Renal cortical epithelial cell (primary cell): ENCODE data around the gene MGRN1. TPM values are rescaled to one million over a fixed set of nuclear protein-coding genes. Genes with fewer than 3 reads are reported as not detected.

Source experiments
- DNase-seq: peaks from one replicate; pipeline ENCODE4 v3.0.0-alpha.2; 2011; ENCODE audit warnings: low read depth
- total RNA-seq: library from RNA; depleted of rRNA; stranded (reverse); fragments of >200 nt; gene quantifications from 2 replicates; pipeline ENCODE4 v1.2.3, GENCODE V29; 2014

Gene MGRN1
- total RNA-seq, 1 donor from 2014 or later, result 77.4 TPM

DNA sequence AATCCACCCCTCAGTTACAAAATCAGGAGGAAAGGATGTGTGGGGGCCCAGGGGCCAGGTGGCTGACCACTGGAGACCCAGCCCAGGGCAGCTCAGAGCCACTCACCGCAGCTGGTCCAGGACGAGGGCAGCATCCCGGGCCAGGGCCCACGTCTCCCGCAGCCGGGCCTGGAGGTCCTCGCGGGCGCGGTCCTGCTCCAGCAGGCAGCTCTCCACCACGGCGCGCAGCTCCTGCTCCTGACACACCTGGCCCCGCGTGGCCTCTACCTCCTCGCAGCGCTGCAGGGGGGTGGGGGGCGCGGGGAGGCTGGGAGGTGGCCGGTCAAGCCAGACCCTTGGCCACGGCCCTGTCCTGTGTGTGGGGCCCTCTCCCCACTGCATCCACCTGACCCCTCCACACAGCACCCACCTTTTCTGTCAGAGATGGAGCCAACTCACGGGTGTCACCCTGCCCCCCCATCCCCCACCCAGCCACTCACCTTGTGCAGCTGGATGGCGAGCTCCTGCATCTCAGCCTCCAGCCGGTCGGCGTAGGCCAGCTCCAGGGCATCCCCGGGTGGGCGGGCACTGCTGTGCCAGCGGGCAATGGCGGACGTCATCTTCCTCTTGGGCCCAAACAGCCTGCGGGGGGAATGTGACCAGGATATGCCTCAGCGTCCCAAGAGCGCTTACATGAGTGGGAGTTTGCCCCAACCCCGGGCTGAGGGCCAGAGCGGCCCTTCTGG lies 73.9 kb downstream of the MGRN1 start:
- DNase-seq, result no peak

DNA sequence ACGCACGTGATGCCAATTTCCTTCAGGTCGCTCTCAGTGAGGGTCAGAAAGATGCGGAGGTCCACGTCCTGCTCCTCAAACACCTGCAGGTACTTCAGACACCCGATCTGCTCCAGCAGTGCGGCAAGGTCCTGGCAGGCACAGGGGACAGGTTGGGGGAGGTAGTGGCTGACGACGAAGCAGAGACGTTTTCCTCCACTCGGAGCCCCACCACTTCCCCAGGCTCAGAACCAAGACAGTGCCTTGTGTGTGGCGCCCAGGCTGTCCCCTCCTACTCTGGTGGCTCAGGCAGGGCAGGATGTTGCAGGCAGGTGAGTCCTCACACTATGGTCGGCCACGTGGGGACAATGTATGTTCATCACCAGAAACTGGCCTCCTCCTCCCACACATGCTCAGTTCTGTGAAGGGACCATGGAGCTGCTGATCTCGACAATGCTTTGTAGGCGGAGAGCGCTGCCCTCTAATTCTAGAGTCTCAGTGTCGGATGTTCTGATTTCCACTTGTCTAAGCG lies 74.5 kb downstream of the MGRN1 start:
- DNase-seq, result no peak

- no peak for DNase-seq
These were observed 75.9 kb downstream of the MGRN1 start for GRCh38 chr16:4700380-4700996.

DNA sequence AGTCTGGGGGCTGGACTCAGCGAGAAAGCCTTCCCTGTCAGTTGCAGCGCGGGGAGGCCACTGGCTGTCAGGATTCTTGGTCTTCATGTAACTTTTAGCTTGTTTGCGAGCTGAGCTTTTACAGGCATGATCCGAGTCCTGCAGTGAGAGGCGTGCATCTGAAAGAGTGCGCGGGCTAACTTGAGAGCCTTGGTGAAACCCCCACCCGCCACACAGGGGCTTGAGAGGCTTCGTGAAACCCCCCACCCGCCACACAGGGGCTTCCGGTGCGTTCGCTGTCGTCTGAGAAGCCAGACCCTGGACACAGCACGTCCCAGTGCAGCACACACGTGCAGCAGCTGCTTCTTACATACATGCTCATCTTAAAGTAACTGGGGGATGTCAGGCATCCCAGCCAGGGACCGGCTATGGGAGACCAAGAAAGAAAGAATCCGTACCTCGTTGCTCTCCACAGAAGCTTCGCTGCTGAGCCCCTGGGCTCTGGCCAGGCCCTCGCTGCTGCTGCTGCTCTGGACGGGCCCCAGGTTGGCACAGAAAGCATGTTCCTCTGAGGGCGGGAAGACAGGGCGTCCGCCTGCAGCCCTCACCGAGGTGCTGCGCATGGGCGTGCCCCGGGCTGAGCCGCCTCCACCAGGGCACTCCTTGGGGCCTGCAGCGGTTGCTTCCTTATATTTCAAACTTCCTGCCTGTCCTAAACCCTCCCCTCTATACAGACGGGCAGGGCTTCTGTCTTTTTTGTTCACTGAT lies 76.5 kb downstream of the MGRN1 start:
- no peak for DNase-seq

DNA sequence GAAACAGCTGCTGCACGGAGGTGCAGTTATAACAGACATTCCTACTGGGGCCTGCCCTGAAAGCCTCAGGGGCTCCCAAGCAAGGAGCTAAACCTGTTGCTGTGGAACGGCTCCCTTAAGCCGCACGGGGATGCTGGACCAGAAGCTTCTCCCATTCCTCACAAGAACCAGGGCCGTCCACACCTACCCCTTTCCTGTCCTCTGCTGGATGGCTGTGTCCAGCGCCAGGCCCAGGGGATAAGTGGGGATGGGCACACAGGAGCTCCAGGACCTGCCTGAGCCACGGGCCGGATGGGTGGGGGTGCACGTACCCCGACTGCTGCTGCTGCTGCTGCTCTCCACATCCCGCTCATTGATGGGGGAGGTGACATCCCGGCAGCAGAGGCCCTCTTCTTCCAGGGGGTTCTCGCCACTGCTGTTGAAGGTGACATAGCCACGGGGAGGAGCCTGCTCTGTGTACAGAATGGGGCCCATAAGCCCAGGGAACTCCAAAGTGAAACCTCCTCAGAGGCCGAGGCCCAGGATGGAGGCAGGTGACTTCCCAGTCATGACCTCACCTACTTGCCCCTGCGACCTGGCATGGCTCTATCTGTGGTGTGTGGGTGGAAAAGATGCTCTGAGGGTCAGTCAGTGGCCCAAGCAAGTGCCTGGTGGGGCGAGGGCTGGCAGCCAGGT lies 77.3 kb downstream of the MGRN1 start:
- DNase-seq, result no peak

DNA sequence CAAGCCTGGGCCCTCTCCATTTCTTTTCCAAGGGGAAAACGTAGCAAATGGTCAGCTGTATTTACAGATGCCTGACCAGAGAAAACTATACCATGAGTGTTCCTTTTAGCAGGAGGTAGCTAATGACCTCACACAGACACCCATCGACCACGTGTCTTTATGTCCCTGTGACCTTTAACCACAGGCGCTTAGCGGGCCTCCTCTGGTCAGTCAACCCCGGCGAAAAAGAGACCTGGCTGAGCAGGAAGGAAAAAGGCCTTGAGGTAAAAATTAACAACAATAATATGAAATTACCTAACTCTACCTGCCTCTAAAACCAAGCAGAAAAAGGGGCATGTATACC lies 77.8 kb downstream of the MGRN1 start:
- DNase-seq, result peak; percentile 69

GRCh38 chr16:4703906-4704305 lies 79.3 kb downstream of the MGRN1 start:
- no peak for DNase-seq

DNA sequence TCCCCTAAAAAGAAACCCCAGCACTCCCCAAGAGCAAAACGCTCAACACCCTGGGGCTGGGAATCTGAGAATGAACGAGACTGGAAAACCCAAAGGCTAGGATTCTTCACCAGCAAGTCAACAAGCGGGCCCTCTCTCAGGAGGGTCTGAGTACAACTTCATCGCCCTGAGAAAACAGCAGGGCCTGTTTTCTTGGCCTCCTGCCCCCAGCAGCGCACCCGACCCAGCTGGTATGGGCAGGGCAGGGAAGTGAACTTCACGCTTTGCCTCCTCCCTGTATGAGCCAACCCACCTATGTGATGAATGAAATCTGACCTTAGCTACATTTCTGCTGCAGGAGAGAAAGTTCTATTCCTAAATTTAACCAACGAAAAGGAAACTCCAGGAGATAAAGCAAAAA lies 79.9 kb downstream of the MGRN1 start:
- DNase-seq, result no peak

DNA sequence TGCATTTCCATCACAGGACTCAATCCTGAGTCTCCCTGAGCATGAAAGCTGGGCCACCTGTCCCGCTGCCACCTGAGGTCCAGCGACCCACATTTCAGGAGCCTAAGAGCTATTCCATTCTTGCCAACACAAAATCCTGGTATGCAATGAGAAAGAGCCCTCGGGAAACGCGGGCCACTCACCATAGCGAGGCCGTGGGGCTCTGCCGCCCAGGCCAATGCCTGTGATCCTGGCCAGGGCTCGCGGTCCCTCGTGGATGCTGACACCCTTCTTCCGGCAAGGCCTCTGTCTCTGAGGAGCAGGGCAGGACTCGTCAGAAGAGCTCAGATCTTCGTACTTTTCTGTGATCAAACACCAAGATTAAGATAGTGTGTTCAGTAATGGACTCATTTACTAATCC lies 80.3 kb downstream of the MGRN1 start:
- DNase-seq, result no peak

GRCh38 chr16:4706871-4707270 lies 82.2 kb downstream of the MGRN1 start:
- DNase-seq, result no peak

- DNase-seq, result no peak
These were observed 84.9 kb downstream of the MGRN1 start for GRCh38 chr16:4709481-4709880.

DNA sequence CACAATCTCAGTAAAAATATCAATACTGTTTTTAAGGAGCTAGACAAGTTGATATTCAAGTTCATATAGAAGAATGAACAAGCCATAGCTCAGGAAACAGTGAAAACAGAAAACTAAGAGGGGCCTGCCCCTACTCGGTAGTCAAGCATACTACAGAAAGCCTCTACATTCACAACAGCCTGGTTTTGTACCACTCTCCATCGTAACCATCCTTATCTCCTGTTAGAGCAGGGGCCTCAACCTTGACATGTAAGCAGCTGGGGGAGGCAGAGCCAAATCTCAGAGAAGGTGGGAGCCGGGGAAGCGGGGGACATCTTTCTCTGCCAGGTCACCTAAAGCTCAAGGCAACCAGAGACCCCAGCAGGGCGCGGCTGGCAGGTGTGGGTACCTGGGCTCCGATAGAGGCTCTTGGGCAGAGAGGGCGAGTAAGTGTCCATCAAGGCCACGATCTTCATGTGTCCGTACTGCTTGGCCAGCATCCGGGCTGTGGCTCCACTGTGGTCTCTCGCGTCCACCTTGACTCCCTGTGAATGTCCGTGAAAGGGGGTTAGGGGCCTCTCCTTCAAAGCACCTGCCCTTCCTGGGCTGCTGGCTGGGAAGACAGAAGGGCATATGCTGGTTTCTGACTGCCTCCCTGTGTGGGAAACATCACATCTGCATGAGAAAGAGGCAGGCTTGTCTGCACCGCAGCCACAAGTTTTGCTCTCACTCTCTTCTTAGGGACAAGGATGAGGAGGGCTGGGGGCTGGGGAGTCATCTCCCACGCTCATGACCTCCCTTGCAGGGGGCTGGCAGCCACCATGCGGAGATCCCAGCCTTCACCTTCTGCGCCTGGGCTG lies 89.3 kb downstream of the MGRN1 start:
- no peak for DNase-seq

- no peak for DNase-seq
These were observed 90.4 kb downstream of the MGRN1 start for GRCh38 chr16:4714996-4715395.

DNA sequence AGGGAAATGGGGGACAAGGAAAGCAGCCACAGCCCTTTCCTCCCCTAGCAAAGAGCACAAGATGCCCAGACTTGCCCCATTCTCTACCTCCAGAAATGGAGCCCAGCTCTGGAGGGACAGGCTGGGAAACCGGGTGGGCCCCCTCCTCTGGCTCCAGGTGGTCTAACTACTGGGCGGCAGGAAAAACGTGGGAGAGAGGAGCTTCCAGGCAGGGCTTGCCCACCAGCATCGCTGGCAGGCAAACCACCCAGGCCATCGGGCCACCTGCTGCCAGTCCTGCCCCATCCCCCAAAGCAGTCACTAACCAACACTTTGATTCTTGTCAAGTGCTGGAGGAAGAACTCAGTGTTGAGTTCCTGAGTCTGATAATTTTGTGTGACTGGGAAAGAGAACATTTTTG lies 93.8 kb downstream of the MGRN1 start:
- DNase-seq, result no peak

DNA sequence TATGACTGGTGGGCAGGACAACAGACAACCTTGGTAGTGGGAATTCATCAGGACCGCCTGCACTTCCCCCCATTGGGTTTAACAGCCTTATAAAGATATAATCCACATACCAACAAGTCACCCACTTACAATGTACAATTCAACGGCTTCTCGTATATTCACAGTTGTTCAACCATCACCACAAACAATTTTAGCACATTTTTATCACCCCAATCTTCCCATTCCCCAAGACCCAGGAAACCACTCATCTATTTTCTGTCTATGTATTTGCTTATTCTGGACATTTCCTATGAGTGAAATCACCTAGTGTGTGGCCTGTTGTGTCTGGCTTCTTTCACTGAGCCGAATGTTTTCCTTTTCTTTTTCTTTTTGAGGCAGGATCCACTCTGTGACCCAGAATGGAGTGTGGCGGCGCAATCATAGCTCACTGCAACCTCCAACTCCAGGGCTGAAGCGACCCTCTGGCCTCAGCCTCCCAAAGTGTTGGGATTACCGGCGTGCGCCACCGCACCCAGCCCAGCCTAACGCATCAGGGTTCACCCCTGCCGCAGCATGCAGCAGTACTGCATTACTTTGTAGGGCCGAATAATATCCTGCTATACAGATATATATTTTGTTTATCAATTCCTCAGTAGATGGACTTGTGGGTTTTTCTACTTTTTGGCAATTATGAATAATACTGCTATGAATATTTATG lies 98.6 kb downstream of the MGRN1 start:
- no peak for DNase-seq

DNA sequence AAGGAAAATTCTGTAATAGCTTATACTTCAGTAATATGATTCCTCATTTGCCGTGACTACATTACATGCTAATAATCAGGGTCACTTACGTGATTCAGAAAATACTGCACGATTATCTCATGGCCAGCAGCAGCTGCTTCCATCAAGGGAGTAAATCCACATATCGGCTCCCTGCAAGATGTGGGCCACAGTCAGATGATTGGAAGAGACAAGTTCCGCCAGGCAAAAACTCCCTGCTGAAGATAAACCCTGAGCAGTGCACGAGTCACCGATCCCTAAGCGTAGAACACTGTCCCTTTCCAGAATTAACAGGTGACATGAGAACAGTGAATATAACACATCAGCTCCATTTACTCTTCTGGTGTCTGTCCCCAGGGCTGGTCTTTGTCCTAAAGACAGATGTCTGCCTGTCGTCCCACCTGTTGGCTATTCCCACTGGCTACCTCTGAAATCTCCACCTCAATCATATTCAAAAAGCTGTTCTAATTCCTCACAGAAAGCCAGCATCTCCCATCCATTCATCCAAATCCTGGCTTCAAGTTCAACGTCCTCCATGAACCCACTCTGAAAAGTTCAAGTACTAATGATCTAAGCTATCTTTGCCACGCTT lies 100.1 kb downstream of the MGRN1 start:
- no peak for DNase-seq

- DNase-seq, result no peak
These were observed 102.0 kb downstream of the MGRN1 start for GRCh38 chr16:4726616-4727015.

DNA sequence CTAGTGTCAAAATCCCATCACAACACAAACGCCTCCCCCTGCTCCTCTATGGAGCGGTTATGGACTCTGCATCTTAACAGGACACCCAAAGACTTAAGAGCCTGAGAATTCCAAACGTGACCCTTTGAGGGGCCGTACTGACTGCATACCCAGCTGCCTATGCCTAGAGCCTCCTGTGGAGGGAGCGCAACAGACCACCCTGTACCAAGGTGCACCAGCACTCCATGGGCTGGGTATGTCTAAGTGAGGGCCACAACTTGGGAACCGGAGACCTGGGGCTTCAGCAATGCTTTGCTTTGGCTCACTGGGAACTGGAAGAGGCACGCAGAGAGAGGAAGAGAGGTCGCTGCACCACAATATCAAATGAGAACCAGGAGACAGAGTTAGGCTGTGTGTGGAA lies 104.0 kb downstream of the MGRN1 start:
- no peak for DNase-seq

- DNase-seq, result peak; percentile 16
These were observed 105.2 kb downstream of the MGRN1 start for GRCh38 chr16:4729876-4730275.

DNA sequence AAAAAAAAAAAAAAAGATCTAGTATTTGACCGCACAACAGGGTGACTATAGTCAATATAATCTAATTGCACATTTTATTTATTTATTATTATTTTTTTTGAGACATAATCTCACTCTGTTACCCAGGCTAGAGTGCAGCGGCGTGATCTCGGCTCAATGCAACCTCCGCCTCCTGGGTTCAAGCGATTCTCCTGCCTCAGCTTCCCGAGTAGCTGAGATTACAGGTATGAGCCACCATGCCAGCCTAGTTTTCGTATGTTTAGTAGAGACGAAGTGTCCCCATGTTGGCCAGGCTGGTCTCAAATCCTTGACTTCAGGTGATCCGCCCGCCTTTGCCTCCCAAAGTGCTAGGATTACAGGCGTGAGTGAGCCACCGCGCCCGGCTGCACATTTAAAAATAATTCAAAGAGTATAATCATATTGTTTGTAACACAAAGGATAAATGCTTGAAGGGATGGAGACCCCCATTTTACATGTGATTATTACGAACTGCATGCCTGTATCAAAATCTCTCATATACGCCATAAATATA lies 108.7 kb downstream of the MGRN1 start:
- DNase-seq, result no peak
